Measurements from ENCODE around the gene SMOC2. TPM values are rescaled to one million over a fixed set of nuclear protein-coding genes. Genes with fewer than 3 reads are reported as not detected.

Gene SMOC2
- polyA plus RNA-seq, 1 of the 3 experiments (the other 2 are of a cell fraction), result not detected

DNA sequence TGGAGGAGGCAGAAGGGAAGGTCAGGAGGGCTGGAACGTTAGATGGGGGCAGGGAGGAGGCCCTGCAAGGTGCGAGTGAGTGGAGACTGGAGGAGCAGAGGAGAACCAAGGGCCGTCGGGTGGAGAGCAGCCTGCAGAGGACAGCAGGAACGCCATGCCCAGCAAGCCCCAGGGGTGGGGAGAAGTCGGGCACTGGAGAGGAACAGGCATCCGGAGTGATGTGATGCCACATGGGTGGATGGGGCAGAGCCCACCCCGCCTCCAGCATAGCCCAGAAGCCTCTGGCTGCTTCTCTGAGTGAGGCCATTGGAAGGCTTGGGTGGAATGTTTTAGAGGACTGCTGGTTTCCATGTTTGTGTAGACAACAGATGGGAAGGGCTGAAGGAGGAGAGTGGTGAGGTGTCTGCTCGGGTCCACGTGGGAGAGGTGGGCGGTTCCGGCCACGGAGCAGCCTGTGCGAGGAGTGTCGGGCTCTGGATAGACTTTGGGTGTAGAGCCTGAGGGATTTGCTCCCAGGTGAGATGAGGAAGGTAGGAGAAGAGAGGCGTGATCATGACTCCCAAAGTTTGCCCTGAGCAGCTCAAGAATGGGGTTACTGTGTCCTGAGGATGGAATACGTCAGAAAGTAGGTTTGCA, 221.4 kb downstream of the SMOC2 start:
- Histone ChIP-seq H3K4me3 (ENCODE audit: low read depth in 2 of 2, low read length in 1 of 2) (no peak overlapping the region), H3K27me3 (ENCODE audit: insufficient read depth) (no peaks in the 10 kb centered on the region), H3K4me2 (no peak overlapping the region), H3K4me1 (ENCODE audit: control insufficient read depth in 1 of 2, insufficient read depth in 2 of 2, low read depth in 1 of 2, low read length in 1 of 2) (no peaks in the 10 kb centered on the region; a peak in 1 of 4 replicates), H3F3A (replicated peaks; ENCODE audit: insufficient read depth) (no peaks in the 10 kb centered on the region), H2AFZ (ENCODE audit: low read depth) (no peak overlapping the region), H3K27ac (ENCODE audit: low read depth in 2 of 2, low read length in 1 of 2) (no peak overlapping the region), H4K20me1 (ENCODE audit: insufficient read depth) (no peaks in the 10 kb centered on the region), H3K9me2 (no peaks in the 10 kb centered on the region), H3K9me3 (no peaks in the 10 kb centered on the region; the same call in 1 of the 2 replicates), H3K9ac (no peak overlapping the region), H3K79me2 (ENCODE audit: insufficient read depth) (no peaks in the 10 kb centered on the region), H3K36me3 (replicated peaks in 1 of 2; ENCODE audit: control insufficient read depth in 1 of 2, insufficient read depth in 2 of 2, low read length in 1 of 2) (no peaks in the 10 kb centered on the region)
- ChIA-PET CTCF (interaction anchor here (1.7 kb wide), 1 partner anchor 49 kb away, joined by 4 read pairs; no protein-coding TSS in a partner anchor), POLR2A (no interaction called here)
- DNase-seq, result no peak
- TF ChIP-seq, protein P1, sequence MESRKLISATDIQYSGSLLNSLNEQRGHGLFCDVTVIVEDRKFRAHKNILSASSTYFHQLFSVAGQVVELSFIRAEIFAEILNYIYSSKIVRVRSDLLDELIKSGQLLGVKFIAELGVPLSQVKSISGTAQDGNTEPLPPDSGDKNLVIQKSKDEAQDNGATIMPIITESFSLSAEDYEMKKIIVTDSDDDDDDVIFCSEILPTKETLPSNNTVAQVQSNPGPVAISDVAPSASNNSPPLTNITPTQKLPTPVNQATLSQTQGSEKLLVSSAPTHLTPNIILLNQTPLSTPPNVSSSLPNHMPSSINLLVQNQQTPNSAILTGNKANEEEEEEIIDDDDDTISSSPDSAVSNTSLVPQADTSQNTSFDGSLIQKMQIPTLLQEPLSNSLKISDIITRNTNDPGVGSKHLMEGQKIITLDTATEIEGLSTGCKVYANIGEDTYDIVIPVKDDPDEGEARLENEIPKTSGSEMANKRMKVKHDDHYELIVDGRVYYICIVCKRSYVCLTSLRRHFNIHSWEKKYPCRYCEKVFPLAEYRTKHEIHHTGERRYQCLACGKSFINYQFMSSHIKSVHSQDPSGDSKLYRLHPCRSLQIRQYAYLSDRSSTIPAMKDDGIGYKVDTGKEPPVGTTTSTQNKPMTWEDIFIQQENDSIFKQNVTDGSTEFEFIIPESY (IDR thresholded peaks at IDR 0.05; ENCODE audit: borderline replicate concordance, low read depth), result no peak
- no peak for TF ChIP-seq CHD2 (IDR thresholded peaks at IDR 0.05; ENCODE audit: low read length, partially characterized antibody)
- no peak for TF ChIP-seq RFX5 (IDR thresholded peaks at IDR 0.05; ENCODE audit: low read length)
- no peak for TF ChIP-seq YY1 (IDR thresholded peaks at IDR 0.05; ENCODE audit: low read depth)
- no peak for TF ChIP-seq SIN3A (IDR thresholded peaks at IDR 0.05; ENCODE audit: borderline replicate concordance, low read depth, low read length)
- TF ChIP-seq, protein P2, sequence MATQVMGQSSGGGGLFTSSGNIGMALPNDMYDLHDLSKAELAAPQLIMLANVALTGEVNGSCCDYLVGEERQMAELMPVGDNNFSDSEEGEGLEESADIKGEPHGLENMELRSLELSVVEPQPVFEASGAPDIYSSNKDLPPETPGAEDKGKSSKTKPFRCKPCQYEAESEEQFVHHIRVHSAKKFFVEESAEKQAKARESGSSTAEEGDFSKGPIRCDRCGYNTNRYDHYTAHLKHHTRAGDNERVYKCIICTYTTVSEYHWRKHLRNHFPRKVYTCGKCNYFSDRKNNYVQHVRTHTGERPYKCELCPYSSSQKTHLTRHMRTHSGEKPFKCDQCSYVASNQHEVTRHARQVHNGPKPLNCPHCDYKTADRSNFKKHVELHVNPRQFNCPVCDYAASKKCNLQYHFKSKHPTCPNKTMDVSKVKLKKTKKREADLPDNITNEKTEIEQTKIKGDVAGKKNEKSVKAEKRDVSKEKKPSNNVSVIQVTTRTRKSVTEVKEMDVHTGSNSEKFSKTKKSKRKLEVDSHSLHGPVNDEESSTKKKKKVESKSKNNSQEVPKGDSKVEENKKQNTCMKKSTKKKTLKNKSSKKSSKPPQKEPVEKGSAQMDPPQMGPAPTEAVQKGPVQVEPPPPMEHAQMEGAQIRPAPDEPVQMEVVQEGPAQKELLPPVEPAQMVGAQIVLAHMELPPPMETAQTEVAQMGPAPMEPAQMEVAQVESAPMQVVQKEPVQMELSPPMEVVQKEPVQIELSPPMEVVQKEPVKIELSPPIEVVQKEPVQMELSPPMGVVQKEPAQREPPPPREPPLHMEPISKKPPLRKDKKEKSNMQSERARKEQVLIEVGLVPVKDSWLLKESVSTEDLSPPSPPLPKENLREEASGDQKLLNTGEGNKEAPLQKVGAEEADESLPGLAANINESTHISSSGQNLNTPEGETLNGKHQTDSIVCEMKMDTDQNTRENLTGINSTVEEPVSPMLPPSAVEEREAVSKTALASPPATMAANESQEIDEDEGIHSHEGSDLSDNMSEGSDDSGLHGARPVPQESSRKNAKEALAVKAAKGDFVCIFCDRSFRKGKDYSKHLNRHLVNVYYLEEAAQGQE (IDR thresholded peaks at IDR 0.05; ENCODE audit: low read depth, low read length), result no peak
- TF ChIP-seq, protein P3, sequence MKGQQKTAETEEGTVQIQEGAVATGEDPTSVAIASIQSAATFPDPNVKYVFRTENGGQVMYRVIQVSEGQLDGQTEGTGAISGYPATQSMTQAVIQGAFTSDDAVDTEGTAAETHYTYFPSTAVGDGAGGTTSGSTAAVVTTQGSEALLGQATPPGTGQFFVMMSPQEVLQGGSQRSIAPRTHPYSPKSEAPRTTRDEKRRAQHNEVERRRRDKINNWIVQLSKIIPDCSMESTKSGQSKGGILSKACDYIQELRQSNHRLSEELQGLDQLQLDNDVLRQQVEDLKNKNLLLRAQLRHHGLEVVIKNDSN (IDR thresholded peaks at IDR 0.05; ENCODE audit: borderline replicate concordance, low read depth), result no peak
- WGBS (ENCODE audit: low lambda C conversion rate), result 36% methylated on average over 16 of the region's 17 CpGs

DNA sequence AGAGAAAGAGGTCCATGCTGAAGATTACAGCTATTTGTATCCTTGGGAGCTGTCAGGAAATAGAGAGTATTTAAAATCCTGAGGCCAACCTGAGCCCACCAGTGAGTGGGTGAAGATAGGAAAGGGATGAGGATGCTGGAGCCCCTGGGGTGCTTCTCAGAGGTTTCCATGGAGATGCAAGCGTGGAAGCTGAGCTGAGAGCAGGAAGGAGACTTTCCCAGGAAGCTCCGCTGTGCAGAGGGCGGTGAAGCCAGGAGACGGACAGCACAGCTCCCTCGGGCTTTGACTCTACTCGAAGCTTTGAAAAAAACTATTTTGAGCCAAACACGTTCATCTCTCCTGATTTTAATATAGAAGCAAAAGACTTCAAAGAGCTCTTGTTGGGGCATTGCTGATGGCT, 222.1 kb downstream of the SMOC2 start:
- Histone ChIP-seq H3K9ac (no peak overlapping the region), H4K20me1 (ENCODE audit: insufficient read depth) (no peaks in the 10 kb centered on the region), H3K4me2 (no peak overlapping the region), H2AFZ (ENCODE audit: low read depth) (no peak overlapping the region), H3K36me3 (replicated peaks in 1 of 2; ENCODE audit: control insufficient read depth in 1 of 2, insufficient read depth in 2 of 2, low read length in 1 of 2) (no peaks in the 10 kb centered on the region), H3K9me2 (no peaks in the 10 kb centered on the region), H3K4me3 (ENCODE audit: low read depth in 2 of 2, low read length in 1 of 2) (no peak overlapping the region), H3K9me3 (no peaks in the 10 kb centered on the region; the same call in 1 of the 2 replicates), H3K79me2 (ENCODE audit: insufficient read depth) (no peaks in the 10 kb centered on the region), H3K27ac (ENCODE audit: low read depth in 2 of 2, low read length in 1 of 2) (no peak overlapping the region), H3K4me1 (ENCODE audit: control insufficient read depth in 1 of 2, insufficient read depth in 2 of 2, low read depth in 1 of 2, low read length in 1 of 2) (no peaks in the 10 kb centered on the region; a peak in 1 of 4 replicates), H3F3A (replicated peaks; ENCODE audit: insufficient read depth) (no peaks in the 10 kb centered on the region), H3K27me3 (ENCODE audit: insufficient read depth) (no peaks in the 10 kb centered on the region)
- CTCF ChIA-PET, result interaction anchor here (1.7 kb wide), 1 partner anchor 48 kb away, joined by 4 read pairs; no protein-coding TSS in a partner anchor
- POLR2A ChIA-PET, result no interaction called here
- no peak for DNase-seq
- 21% methylated on average over 7 of the region's 7 CpGs for WGBS (ENCODE audit: low lambda C conversion rate)
- TF ChIP-seq SIN3A (IDR thresholded peaks at IDR 0.05; ENCODE audit: borderline replicate concordance, low read depth, low read length) (no peak), TAF1 (IDR thresholded peaks at IDR 0.05; ENCODE audit: borderline replicate concordance, low read depth, low read length) (no peak), EP300 (IDR thresholded peaks at IDR 0.05; ENCODE audit: borderline replicate concordance in 1 of 2, low read depth in 1 of 2, low read length in 1 of 2) (no peak), EZH2phosphoT487 (IDR thresholded peaks at IDR 0.05; ENCODE audit: borderline replicate concordance, low read depth) (no peak), YY1 (IDR thresholded peaks at IDR 0.05; ENCODE audit: low read depth) (no peak)
- TF ChIP-seq, protein P3 (IDR thresholded peaks at IDR 0.05; ENCODE audit: borderline replicate concordance, low read depth), result no peak
- TF ChIP-seq, protein P4, sequence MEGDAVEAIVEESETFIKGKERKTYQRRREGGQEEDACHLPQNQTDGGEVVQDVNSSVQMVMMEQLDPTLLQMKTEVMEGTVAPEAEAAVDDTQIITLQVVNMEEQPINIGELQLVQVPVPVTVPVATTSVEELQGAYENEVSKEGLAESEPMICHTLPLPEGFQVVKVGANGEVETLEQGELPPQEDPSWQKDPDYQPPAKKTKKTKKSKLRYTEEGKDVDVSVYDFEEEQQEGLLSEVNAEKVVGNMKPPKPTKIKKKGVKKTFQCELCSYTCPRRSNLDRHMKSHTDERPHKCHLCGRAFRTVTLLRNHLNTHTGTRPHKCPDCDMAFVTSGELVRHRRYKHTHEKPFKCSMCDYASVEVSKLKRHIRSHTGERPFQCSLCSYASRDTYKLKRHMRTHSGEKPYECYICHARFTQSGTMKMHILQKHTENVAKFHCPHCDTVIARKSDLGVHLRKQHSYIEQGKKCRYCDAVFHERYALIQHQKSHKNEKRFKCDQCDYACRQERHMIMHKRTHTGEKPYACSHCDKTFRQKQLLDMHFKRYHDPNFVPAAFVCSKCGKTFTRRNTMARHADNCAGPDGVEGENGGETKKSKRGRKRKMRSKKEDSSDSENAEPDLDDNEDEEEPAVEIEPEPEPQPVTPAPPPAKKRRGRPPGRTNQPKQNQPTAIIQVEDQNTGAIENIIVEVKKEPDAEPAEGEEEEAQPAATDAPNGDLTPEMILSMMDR (IDR thresholded peaks at IDR 0.05), result no peak
- TF ChIP-seq, protein P5, sequence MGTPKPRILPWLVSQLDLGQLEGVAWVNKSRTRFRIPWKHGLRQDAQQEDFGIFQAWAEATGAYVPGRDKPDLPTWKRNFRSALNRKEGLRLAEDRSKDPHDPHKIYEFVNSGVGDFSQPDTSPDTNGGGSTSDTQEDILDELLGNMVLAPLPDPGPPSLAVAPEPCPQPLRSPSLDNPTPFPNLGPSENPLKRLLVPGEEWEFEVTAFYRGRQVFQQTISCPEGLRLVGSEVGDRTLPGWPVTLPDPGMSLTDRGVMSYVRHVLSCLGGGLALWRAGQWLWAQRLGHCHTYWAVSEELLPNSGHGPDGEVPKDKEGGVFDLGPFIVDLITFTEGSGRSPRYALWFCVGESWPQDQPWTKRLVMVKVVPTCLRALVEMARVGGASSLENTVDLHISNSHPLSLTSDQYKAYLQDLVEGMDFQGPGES (IDR thresholded peaks at IDR 0.05; ENCODE audit: low read depth, low read length), result no peak
